GM10266 (cell line): ENCODE data around the gene LZTR1.

Source experiments
- DNase-seq: peaks from one replicate; pipeline ENCODE4 v3.0.0; 2012; ENCODE audit errors: extremely low spot score
- CTCF ChIP-seq: IDR thresholded peaks from 2 replicates; pipeline ENCODE4 v1.5.1; 2012; ENCODE audit warnings: mild to moderate bottlenecking, low read depth; ENCODE audit not compliant: control insufficient read depth, insufficient read depth; ENCODE audit errors: missing control alignments

Gene LZTR1

GRCh38 chr22:20990184-20991180, 8.4 kb downstream of the LZTR1 start:
- TF ChIP-seq CTCF = no peak
- DNase-seq = no peak

- no peak for TF ChIP-seq CTCF
- no peak for DNase-seq
Observed at GRCh38 chr22:20991252-20992055, 9.4 kb downstream of the LZTR1 start.

GRCh38 chr22:20992056-20992442, 10.0 kb downstream of the LZTR1 start:
- TF ChIP-seq CTCF = no peak

GRCh38 chr22:20992456-20993303, 10.6 kb downstream of the LZTR1 start:
- no peak for DNase-seq
- no peak for TF ChIP-seq CTCF

More at GRCh38 chr22:20992056-20992442, 10.0 kb downstream of the LZTR1 start:
- no peak for DNase-seq

- TF ChIP-seq CTCF = no peak
- DNase-seq = no peak
Observed at GRCh38 chr22:20993304-20994127, 11.4 kb downstream of the LZTR1 start.

- no peak for DNase-seq
- TF ChIP-seq CTCF = no peak
Observed at GRCh38 chr22:20994128-20994901, 12.2 kb downstream of the LZTR1 start.
